Breast epithelium (tissue), 3 donors: ENCODE results near the gene KRT37.

Source experiments
- POLR2A ChIP-seq: fragments of 450-650 bp; IDR thresholded peaks from one replicate; pipeline ENCODE4 v1.6.1; 2016; ENCODE audit warnings: antibody characterized with exemption, mild to moderate bottlenecking, moderate library complexity
- POLR2AphosphoS5 ChIP-seq, 3 donors: sonication (generic); formaldehyde crosslinking; IDR thresholded peaks; one replicate each; pipeline ENCODE4 v1.6.1; 2017; ENCODE audit warnings: antibody characterized with exemption in 3 of 3
- TF ChIP-seq, protein P1 (sequence below), 3 donors: fragments of 450-650 bp; IDR thresholded peaks; one replicate each; pipeline ENCODE4 v1.5.1; 2016 to 2017; ENCODE audit warnings: antibody characterized with exemption in 3 of 3, mild to moderate bottlenecking in 3 of 3, moderate library complexity in 3 of 3

DNA sequence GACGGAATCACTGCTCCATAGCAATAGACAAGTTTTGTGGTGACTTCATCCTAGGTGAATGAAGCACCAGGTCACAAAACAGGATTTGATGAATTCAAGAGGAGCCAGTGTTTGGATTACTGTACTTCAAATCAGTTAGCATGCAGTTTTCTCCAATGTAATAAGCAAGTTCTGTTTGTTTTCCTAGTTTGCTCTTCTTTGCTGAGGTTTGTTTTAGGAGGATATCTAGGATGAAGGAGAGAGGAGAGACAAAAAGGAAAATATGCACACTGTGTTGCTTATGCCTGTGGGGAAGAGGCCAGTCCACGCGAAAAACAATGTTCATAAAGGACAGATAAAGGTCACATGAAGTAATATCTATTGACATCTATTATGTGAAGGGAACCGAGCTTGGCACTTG lies 9.0 kb downstream of the KRT37 start:
- TF ChIP-seq POLR2AphosphoS5 (IDR thresholded peaks at IDR 0.05) (no peak), POLR2A (no peak)
- TF ChIP-seq, protein P1, sequence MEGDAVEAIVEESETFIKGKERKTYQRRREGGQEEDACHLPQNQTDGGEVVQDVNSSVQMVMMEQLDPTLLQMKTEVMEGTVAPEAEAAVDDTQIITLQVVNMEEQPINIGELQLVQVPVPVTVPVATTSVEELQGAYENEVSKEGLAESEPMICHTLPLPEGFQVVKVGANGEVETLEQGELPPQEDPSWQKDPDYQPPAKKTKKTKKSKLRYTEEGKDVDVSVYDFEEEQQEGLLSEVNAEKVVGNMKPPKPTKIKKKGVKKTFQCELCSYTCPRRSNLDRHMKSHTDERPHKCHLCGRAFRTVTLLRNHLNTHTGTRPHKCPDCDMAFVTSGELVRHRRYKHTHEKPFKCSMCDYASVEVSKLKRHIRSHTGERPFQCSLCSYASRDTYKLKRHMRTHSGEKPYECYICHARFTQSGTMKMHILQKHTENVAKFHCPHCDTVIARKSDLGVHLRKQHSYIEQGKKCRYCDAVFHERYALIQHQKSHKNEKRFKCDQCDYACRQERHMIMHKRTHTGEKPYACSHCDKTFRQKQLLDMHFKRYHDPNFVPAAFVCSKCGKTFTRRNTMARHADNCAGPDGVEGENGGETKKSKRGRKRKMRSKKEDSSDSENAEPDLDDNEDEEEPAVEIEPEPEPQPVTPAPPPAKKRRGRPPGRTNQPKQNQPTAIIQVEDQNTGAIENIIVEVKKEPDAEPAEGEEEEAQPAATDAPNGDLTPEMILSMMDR (IDR thresholded peaks at IDR 0.05), result no peak
